ENCODE results near the gene INTS2. TPM values are rescaled to one million over a fixed set of nuclear protein-coding genes. Genes with fewer than 3 reads are reported as not detected.
"Not testable (repeated sequence)": the region's sequence is repeated elsewhere in the genome, so short reads cannot be mapped to it uniquely, and the experiment has no call there.

Gene INTS2
- total and polyA plus RNA-seq, 2 donors (not counting 1 experiment from before 2014, with no cell fraction given), result 3.5 to 19.5 TPM

- ATAC-seq (ENCODE audit: low read depth), result no peak
- Histone ChIP-seq H3K9me3 (ENCODE audit: control extremely low read depth in 1 of 3, control insufficient read depth in 2 of 3, insufficient read depth in 1 of 3, low read length in 2 of 3) (no peaks in the 10 kb centered on the region), H3K36me3 (replicated peaks in 1 of 2; ENCODE audit: control extremely low read depth in 1 of 2, control insufficient read depth in 1 of 2, extremely low read depth in 1 of 2, insufficient read depth in 2 of 2, low read length in 1 of 2) (peaks cover 2 to 8% of the 10 kb centered on the region in 2 experiments), H3K27ac (ENCODE audit: low read length in 2 of 2) (peak overlapping the region; percentile 72 to 77), H3K4me3 (ENCODE audit: control extremely low read depth in 1 of 5, extremely low read depth in 1 of 5, insufficient read depth in 1 of 5, low read depth in 2 of 5, low read length in 4 of 5) (peak overlapping the region; percentile 78 to 94 (median 87)), H3K79me2 (ENCODE audit: control insufficient read depth, insufficient read depth, low read length) (peaks cover 16% of the 10 kb centered on the region), H3K9ac (ENCODE audit: low read length) (peak overlapping the region; percentile 79), H3K4me1 (ENCODE audit: control insufficient read depth in 2 of 2, insufficient read depth in 2 of 2, low read length in 2 of 2) (peaks cover 15 to 18% of the 10 kb centered on the region in 2 donors), H2AFZ (ENCODE audit: insufficient read depth, low read depth, low read length, poor library complexity, severe bottlenecking) (peak overlapping the region; percentile 79), H3K4me2 (replicated peaks; ENCODE audit: low read depth, low read length, poor library complexity, severe bottlenecking) (peak overlapping the region; percentile 72), H4K20me1 (ENCODE audit: control insufficient read depth, insufficient read depth, low read length, poor library complexity, severe bottlenecking) (no peaks in the 10 kb centered on the region), H3K27me3 (replicated peaks in 1 of 4; ENCODE audit: control extremely low read depth in 1 of 4, control insufficient read depth in 3 of 4, insufficient read depth in 4 of 4, low read length in 3 of 4) (no peaks in the 10 kb centered on the region)
- POLR2A ChIA-PET, result interaction anchor here (0.6 kb wide), 1 partner anchor 1324 kb away, joined by 6 read pairs; no protein-coding TSS in a partner anchor
- Mint-ChIP-seq H3K27me3 (peaks cover 5% of the 10 kb centered on the region), H3K4me3 (peak overlapping the region; percentile 97), H3K9me3 (ENCODE audit: insufficient read depth) (no peaks in the 10 kb centered on the region), H3K27ac (peak overlapping the region; percentile 96), H3K4me1 (peaks cover 24% of the 10 kb centered on the region)
- TF ChIP-seq CTCF (IDR thresholded peaks at IDR 0.05) (no peak), EZH2 (IDR thresholded peaks at IDR 0.05; ENCODE audit: borderline replicate concordance, insufficient read depth, low read depth, low read length, poor library complexity, severe bottlenecking) (no peak)
- CTCF ChIA-PET, result no interaction called here
- DNase-seq, result no peak
- WGBS (ENCODE audit: insufficient coverage), result no CpG with 5 or more reads among the region's 4 CpGs
- intact Hi-C loops (cut with micrococcal nuclease), result loop anchor here (1.0 kb wide), 2 partner anchors 64 to 139 kb away; partner anchors contain the start of gene BRIP1
Measured at GRCh38 chr17:61926826-61927207, 965 bp downstream of the INTS2 start.

- H3K9me3 Mint-ChIP-seq (ENCODE audit: insufficient read depth); H3K4me2 ChIP-seq (replicated peaks; ENCODE audit: low read depth, low read length, poor library complexity, severe bottlenecking); H2AFZ ChIP-seq (ENCODE audit: insufficient read depth, low read depth, low read length, poor library complexity, severe bottlenecking); H3K4me1 Mint-ChIP-seq; POLR2A ChIA-PET; CTCF ChIA-PET; H3K4me3 ChIP-seq (ENCODE audit: control extremely low read depth in 1 of 5, extremely low read depth in 1 of 5, insufficient read depth in 1 of 5, low read depth in 2 of 5, low read length in 4 of 5); H3K9me3 ChIP-seq (ENCODE audit: control extremely low read depth in 1 of 3, control insufficient read depth in 2 of 3, insufficient read depth in 1 of 3, low read length in 2 of 3); H3K27ac ChIP-seq (ENCODE audit: low read length in 2 of 2); H3K4me3 Mint-ChIP-seq; H3K27me3 ChIP-seq (replicated peaks in 1 of 4; ENCODE audit: control extremely low read depth in 1 of 4, control insufficient read depth in 3 of 4, insufficient read depth in 4 of 4, low read length in 3 of 4); H3K9ac ChIP-seq (ENCODE audit: low read length); H3K27me3 Mint-ChIP-seq; intact Hi-C loops (cut with micrococcal nuclease); H3K4me1 ChIP-seq (ENCODE audit: control insufficient read depth in 2 of 2, insufficient read depth in 2 of 2, low read length in 2 of 2); ATAC-seq (ENCODE audit: low read depth); H4K20me1 ChIP-seq (ENCODE audit: control insufficient read depth, insufficient read depth, low read length, poor library complexity, severe bottlenecking); DNase-seq; H3K27ac Mint-ChIP-seq: not testable (repeated sequence)
- Histone ChIP-seq H3K79me2 (ENCODE audit: control insufficient read depth, insufficient read depth, low read length) (peaks cover 11% of the 10 kb centered on the region), H3K36me3 (replicated peaks in 1 of 2; ENCODE audit: control extremely low read depth in 1 of 2, control insufficient read depth in 1 of 2, extremely low read depth in 1 of 2, insufficient read depth in 2 of 2, low read length in 1 of 2) (peaks cover 3 to 28% of the 10 kb centered on the region in 2 experiments)
- WGBS (ENCODE audit: insufficient coverage), result 98% methylated on average over 8 of the region's 15 CpGs
Measured at GRCh38 chr17:61915162-61915561, 12.6 kb downstream of the INTS2 start.

Measured in B cell (primary cell).